Retina (tissue), 1 donor: ENCODE measurements around the gene RAB4B.
"Not testable (repeated sequence)": the region's sequence is repeated elsewhere in the genome, so short reads cannot be mapped to it uniquely, and the experiment has no call there.

Experiments
- DNase-seq: peaks from one replicate; pipeline ENCODE4 v3.0.0-alpha.2; 2016

RAB4B gene

DNA sequence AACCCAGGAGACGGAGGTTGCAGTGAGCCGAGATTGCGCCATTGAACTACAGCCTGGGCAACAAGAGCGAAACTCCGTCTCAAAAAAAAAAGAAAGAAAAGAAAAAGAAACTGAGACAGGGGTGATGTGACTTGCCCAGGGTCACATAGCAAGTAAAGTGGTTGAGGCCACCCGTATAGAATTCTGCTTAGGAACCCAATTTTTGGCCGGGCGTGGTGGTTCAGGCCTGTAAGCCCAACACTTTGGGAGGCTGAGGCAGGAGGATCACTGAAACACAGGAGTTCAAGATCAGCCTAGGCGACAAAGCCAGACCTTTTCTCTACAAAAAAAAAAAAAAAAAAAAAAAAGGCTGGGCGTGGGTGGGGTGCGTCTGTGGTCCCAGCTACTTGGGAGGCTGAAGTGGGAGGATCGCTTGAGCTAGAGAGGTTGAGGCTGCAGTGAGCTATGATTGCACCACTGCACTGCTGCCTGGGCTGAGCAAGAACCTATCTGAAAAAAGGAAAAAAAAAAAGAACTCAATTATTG, 25.7 kb upstream of the RAB4B start:
- DNase-seq = no peak

DNA sequence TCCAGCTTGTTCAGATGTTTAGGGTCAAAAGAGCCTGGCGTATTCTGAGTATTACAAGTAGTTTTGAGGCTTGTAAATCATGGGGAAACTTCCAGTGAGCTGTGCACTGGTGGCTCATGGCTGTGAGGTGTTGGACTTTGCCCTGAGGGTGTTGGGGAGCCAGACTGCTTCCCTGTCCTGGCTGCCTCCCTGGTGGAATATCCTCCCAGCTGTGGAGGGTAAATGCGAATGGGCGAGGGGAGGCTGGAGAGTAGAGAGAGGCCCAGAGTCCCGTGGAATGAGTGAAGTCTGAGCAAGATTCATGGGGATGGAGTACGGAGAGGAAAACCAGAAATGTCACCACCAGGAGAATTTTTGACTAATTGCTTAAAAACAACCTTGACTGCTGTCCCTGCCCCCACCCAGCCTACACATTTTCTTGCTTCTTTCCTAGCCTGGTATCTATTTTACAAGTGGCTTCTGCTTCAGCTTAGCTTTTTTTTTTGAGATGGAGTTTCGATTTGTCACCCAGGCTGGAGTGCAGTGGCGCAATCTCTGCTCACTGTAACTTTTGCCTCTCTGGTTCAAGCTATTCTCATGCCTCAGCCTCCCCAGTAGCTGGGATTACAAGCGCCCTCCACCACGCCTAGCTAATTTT, 23.3 kb upstream of the RAB4B start:
- DNase-seq = no peak

GRCh38 chr19:40755248-40755624, 22.8 kb upstream of the RAB4B start:
- no peak for DNase-seq

DNA sequence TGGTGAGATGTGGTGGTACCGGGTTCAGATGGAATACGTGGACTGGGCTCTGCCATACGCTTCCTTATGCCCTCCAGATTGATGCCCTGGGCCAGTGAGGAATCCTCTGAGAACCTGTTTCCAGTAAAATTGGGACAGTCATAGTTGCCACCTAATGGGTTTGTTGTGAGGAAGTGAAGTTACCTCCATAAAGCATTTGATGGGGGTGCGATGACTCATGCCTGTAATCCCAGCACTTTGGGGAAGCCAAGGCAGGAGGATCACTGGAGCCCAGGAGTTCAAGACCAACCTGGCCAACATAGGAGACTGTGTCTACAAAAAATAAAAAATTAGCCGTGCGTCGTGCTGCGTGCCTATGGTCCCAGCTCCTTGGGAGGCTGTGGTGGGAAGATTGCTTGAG, 22.3 kb upstream of the RAB4B start:
- no peak for DNase-seq

GRCh38 chr19:40756502-40757110, 21.4 kb upstream of the RAB4B start:
- no peak for DNase-seq

DNA sequence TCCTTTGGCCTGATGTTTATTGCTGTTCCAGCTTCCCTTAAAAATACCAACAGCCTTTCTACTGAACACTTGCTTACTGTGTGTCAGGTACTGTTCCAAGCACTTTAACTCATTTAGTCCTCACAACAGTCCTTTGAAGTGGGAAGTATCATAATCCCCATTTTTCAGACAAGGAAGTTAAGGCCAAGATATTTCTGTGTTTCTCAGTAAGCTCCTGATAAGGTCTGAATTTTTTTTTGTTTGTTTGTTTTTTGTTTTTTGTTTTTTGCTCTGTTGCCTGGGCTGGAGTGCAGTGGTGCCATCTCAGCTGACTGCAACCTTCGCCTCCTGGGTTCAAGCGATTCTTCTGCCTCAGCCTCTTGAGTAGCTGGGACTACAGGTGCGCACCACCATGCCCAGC, 19.6 kb upstream of the RAB4B start:
- DNase-seq = no peak

GRCh38 chr19:40759352-40759751, 18.7 kb upstream of the RAB4B start:
- DNase-seq = no peak

DNA sequence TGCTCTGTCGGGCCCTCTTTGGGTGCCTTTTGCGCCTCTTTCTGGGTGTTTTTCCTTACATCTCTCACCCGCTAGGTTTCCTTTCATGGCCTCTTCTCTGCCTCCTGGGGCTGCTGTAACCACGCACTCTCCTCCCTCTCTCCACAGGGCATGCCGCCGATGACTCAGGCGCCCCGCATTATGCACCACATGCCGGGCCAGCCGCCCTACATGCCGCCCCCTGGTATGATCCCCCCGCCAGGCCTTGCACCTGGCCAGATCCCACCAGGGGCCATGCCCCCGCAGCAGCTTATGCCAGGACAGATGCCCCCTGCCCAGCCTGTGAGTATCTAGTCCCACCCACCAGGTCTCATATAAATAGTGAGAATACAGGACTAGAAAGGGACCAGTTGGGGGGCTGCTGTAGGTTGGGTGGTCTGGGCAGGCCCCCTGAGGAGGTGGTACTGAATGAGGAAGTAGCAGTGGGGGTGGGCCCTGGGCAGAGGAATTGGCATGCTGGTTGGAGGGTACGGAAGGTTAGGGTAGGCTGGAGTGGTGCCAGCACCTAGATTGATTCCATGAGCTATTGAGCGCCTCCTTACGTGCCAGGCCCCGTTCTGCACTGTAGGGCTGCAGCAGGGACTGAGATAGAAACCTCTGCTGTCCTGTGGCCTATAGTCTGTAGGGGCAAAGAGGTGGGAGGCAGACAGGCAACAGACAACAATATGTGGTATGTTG, 15.1 kb upstream of the RAB4B start:
- no peak for DNase-seq

DNA sequence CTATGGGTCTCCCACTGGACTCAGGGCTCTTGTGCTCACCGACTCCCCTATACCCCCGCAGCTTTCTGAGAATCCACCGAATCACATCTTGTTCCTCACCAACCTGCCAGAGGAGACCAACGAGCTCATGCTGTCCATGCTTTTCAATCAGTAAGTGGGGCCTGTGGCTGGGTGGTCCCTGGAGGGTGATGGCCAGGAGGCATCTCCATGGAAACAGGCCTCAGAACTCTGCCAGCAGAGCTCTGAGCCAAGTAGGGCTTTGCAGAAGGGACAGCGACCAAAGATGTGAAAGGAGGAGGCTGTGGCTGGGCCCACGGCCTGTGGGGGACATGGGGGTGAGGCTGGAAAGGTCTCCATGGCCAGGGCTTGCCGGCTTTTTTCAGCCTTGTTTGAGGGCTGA, 14.5 kb upstream of the RAB4B start:
- no peak for DNase-seq

DNA sequence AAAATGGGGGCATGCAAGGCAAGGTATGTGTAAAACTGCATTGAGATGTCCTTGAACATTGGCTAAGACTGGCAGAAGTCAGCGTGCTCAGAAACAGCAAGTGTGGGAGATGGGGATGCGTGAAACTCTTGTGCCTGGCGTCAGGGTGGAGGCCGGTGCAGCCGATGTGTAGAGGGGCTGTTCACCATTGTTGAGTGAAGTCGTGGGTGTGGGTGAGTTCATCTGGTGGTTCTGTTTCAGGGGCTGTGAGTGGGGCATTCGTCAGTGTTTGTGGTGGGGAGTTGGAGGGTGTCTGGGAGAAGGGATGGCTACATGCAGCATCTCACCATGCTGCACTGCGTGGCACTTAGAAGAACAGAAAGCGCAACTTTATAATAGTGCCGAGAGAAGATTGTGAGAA, 14.1 kb upstream of the RAB4B start:
- DNase-seq = no peak

GRCh38 chr19:40766385-40766784, 11.7 kb upstream of the RAB4B start:
- not testable (repeated sequence) for DNase-seq

- no peak for DNase-seq
Observed at GRCh38 chr19:40768869-40769268, 9.2 kb upstream of the RAB4B start.

GRCh38 chr19:40771101-40771862, 6.8 kb upstream of the RAB4B start:
- not testable (repeated sequence) for DNase-seq

DNA sequence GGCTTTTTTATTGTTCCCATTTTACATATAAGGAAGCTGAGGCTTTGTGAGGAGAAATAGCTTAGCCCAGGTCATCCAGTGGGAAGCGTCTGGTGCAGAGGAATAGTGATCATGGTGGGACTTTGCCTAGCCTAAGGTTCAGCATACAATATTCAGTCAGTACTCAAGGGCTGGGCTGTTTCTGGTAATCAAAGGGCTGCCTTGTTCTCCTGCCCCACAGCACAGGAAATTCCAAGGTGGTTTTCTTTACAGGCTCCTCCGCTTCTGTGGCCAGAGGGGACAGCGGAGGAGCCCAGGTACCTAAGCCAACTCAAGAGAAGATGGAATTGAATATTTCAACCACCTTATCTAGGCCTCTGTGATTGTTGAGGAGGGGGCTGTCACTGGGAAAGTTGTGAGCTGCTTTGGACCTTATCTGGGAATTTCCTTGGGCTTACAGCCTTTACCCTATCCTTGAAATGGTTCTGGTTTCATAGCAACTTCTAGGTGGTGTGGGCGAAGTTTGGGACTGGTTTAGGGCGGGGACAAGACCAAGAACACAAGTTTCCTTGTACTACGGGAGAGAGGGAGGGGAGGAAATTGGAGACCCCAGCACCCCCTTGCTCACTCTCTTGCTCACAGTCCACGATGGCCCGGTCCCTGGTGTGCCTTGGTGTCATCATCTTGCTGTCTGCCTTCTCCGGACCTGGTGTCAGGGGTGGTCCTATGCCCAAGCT, 3.0 kb upstream of the RAB4B start, which contains the start of gene MIA:
Gene MIA, plus strand, starts transcription at position 606 of the 716 bp plus-strand sequence. Its CDS starts 22 bp downstream, at position 628.
- no peak for DNase-seq

DNA sequence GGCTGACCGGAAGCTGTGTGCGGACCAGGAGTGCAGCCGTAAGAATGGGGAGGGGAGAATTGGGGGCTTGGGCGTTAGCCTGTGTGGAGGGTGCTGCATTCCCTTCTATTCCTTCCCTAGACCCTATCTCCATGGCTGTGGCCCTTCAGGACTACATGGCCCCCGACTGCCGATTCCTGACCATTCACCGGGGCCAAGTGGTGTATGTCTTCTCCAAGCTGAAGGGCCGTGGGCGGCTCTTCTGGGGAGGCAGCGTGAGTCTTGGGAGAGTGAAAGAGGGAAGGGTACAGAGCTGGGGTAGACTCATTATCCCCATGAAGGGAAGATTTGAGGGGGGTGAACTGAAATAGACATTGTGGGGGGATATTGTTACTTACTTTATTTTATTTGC, 2.4 kb upstream of the RAB4B start:
- DNase-seq = no peak

- DNase-seq = no peak
Observed at GRCh38 chr19:40776364-40776763, 1.7 kb upstream of the RAB4B start.

DNA sequence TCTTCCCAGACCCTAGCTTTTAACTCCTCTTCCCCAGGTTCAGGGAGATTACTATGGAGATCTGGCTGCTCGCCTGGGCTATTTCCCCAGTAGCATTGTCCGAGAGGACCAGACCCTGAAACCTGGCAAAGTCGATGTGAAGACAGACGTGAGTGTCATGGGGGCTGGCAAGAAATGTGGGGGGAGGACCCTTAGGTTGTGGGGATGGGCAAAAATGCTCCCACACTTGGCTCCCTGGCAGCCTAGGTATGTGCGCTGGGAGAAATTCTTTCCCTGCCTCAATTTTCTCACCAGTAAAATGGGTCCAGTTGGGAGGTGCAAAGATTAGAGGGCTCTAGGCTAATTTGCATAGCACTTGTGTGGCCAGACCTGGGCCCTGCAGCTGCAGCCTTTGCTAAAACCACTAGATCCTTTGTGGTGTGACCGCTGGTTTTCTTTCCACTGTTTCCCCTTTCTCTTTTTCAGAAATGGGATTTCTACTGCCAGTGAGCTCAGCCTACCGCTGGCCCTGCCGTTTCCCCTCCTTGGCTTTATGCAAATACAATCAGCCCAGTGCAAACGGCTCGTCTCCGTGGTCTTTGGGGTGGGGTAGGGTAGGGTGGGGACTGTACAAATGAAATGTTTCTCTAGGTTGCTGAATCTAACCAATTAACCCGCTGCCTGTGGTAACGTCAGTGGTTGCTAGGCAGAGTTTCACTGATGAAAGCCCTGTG, 959 bp upstream of the RAB4B start:
- DNase-seq = peak; percentile 95

DNA sequence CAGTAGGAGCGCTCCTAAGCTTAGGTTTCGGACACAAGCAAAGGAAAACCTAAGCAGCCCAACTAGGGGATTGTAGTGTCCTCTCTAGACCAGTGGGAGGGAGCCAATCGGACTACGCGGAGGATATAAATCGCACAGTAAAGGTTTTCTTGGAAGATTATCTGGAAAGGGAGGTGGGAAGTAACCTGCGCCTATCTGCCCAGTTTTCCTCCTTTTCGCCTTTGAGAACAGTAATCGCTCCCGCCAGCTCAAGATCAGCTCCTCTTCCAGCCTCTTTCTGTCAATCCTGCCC, 456 bp upstream of the RAB4B start:
- no peak for DNase-seq

DNA sequence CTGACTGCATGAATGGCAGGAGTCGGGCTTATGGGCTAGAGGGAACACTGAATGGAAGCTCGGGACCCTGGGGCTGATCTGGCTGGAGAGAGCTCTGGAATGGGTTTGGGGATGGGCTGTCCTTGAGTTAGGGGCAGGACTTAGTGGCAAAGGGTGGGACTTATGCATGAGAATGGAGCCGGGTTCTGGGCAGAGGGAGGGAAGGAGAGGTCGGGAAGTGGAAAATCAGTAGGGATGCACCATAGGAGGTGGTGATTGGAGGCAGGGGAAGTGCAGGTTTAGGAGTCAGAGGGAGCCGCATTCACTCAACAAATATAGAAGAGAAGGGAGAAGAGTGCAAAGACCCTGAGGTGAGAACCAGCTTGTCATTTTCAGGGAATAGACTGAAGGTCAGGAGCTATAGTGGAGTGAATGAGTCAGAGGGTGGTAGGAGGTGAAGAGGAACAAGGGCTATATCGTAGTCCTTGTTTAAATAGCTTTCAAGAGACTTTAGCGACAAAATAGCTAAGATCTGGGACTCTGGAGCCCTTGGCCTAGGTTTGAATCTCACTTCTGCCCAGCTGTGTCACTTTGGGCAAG, 748 bp downstream of the RAB4B start:
- no peak for DNase-seq

DNA sequence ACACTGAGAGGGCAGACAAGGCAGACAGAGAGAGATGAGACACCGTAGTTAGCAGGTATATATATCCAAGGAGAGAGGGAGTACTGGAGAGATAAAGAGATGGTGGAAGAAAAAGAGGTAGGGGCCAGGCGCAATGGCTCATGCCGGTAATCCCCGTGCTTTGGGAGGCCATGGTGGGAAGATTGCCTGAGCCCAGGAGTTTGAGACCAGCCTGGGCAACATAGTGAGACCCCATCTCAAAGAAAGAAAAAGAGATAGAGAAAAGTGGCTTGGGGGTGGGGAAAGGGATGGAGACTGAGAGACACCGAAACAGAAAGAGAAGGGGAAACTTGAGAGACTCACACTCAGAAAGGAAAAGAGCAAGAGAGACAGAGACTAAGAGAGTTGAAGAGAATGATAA, 2.5 kb downstream of the RAB4B start:
- no peak for DNase-seq

- DNase-seq = no peak
Observed at GRCh38 chr19:40781140-40781539, 3.1 kb downstream of the RAB4B start.

DNA sequence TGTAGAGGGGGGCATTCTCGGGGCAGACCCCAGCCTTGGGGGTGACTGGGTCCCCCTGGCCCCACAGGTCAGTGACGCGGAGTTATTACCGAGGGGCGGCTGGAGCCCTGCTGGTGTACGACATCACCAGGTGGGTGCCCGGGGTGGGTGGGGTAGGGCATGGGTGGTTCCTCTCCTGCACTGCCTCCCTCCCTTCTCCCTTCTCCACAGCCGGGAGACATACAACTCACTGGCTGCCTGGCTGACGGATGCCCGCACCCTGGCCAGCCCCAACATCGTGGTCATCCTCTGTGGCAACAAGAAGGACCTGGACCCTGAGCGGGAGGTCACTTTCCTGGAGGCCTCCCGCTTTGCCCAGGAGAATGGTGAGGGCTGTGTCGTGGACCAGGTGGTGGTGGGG, 5.7 kb downstream of the RAB4B start:
- no peak for DNase-seq
